Suppressor macrophage (primary cell): Measurements from ENCODE around the gene OR4C45.
"Not testable (repeated sequence)": the region's sequence is repeated elsewhere in the genome, so short reads cannot be mapped to it uniquely, and the experiment has no call there.

Experiments used
- DNase-seq, 4 experiments: peaks; one replicate each; pipeline ENCODE4 v3.0.0-alpha.2; 2020 to 2022
- total RNA-seq, 17 experiments: gene quantifications; one replicate each; lab custom pipeline; 2026; ENCODE audit warnings: mixed read lengths in 6 of 17, inconsistent platforms in 3 of 17; lab: John Stamatoyannopoulos, UW

OR4C45 gene
- 0 to 0.55 (median 0) reads per million in 17 experiments for total RNA-seq

DNA sequence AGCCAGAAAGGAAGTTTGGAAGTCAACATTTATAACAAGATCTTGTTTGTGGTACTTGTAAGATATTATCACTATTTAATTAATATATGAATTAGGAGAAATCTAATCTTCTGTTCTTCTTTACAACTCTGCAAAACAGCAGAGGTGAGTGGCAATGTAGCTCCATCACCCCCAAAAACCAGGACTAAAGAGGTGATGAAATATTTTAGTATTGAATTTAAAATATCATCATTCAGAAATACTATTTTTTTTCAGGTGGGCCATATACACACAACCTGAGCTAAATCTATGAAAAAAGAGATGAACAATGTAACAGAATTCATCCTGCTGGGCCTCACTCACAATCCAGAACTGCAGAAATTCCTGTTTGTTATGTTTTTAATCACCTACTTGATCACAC lies at the start of gene OR4C45:
OR4C45 (plus strand) TSS at position 301 of the 400 bp plus-strand sequence.
- no peak for DNase-seq

DNA sequence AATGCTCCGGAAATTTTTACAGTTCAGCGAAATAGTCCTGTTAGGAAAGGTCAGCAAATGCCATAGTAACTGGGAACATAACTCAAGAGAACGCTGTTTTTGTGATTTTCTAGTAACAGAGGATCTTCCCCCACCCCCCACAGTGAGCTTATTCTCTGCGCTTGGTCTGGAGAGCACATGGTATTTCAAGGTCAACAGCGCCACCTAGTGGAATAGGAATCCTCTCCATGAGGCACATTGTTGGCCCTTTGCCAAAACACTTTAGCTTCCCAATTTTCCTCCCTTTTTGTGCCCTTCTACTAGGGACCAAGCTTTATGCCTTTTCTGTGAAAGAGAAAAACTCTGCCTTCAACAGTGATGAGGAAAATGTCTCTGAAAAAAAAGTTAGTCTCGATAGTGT lies 37.1 kb upstream of the OR4C45 start:
- DNase-seq, result peak; percentile 58 to 69 (median 62)

DNA sequence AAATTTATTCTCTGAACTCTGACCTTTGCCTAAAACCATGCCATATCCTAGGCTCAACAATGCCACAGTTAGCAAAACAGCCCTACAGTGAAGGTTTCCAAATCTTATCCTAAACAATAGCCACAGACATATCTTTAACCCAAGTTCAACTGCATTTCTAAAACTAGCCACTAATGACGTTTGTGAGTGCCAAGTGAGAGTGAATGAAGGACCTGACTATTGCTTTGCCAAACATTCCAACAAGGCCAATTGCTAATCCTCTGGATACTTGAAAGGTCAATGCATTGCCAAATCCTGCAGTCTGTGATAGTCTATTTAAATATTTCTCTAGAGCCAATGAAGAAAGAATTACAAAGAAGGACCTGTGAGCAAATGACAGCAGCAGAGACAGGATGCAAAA lies 2.5 kb upstream of the OR4C45 start:
- DNase-seq, result no peak

DNA sequence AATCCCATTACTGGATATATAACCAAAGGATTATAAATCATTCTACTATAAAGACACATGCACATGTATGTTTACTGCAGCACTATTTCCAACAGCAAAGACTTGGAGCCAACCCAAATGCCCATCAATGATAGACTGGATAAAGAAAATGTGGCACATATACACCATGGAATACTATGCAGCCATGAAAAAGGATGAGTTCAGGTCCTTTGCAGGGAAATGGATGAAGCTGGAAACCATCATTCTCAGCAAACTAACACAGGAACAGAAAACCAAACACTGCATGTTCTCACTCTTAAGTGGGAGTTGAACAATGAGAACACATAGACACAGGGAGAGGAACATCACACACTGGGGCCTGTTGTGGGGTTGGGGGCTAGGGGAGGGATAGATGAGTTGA lies 3.6 kb downstream of the OR4C45 start:
- DNase-seq, result not testable (repeated sequence)

DNA sequence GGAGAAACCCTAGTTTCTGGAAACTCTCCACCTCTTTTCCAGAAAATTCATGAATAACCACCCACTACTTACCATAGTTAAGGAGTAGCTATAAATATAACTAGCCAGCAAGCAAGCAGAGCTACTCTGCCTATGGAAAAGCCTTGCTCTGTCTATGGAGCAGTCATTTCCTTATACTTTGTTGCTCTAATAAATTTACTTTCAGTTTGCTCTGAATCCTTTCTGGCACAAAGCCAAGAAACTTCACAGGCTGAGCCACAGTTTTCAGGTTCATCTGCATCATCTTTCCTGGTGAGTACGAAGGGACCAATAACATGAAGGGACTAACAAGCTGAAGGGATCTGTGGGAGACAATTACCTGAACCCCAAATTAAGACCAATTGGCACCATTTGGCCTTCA lies 4.6 kb downstream of the OR4C45 start:
- DNase-seq, result no peak

DNA sequence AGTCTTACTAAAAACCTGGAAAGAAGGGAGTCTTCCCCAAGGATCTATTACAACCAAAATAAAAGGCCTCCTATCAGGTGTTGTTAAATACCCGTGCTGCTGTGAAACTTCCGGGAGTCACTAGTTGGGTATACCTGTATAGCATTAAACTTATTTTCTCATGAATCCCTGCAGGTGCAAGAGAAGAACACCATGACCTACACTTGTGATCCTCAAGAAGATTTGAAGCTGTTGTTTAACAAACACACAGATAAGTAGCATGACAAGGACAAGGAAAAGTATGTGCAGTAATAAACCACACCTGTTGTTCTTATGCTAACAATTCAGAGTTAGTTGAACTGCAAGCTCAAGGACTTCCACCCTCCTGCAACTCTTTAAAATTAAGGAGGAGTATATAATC lies 12.0 kb downstream of the OR4C45 start:
- no peak for DNase-seq

DNA sequence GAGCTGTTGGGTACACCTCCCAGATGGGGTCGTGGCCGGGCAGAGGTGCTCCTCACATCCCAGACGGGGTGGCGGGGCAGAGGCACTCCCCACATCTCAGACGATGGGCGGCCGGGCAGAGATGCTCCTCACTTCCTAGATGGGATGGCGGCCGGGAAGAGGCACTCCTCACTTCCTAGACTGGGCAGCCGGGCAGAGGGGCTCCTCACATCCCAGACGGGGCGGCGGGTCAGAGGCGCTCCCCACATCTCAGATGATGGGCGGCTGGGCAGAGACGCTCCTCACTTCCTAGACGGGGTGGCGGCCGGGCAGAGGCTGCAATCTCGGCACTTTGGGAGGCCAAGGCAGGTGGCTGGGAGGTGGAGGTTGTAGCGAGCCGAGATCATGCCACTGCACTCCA lies 30.4 kb downstream of the OR4C45 start:
- DNase-seq, result not testable (repeated sequence)

DNA sequence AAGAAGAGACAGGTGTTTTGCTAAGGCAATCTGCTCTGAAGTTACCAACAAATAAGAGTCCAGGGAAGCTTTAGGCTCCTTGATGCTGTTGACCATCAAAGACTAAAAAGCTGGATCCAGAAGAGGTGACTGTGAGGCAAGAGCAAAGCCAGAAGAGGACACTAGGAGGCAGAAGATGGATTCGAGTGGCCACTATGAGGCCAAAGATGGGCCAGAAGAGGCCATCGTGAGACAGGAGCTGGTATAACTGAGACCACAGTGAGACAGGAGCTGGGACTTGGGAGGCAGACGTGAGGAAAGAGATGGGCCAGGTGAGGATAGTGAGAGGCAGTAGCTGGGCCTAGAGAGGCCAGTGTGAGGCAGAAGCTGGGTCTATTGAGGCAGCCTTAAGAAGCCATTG lies 37.7 kb downstream of the OR4C45 start:
- DNase-seq, result no peak

DNA sequence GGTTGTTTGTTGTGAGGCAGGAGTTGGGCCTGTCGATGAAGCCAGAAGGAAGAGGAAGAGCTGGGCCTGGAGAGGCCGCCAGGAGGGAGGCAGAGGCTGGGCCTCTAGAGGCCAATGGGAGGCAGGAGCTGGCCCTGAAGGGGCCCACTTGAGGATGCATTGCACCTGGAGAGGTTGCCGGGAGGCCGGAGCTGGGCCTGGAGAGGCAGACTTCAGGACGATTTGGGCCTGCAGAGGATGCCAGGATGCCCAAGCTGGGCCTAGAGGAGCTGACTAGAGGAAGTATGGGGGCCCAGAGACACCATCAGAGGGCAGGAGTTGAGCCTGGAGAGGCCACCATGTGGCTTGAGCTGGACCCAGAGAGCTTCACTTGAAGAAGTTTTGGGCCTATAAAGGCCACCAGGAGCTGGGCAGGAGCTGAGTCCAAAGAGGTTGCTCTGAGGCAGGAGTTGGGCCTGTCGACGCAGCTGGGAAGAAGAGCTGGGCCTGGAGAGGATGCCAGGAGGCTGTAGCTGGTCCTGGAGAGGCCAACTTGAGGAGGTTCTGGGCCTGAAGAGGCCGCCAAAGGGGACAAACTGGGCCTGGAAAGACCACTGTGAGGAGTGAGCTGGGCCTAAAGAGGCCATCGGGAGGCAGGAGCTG lies 39.0 kb downstream of the OR4C45 start:
- DNase-seq, result no peak

DNA sequence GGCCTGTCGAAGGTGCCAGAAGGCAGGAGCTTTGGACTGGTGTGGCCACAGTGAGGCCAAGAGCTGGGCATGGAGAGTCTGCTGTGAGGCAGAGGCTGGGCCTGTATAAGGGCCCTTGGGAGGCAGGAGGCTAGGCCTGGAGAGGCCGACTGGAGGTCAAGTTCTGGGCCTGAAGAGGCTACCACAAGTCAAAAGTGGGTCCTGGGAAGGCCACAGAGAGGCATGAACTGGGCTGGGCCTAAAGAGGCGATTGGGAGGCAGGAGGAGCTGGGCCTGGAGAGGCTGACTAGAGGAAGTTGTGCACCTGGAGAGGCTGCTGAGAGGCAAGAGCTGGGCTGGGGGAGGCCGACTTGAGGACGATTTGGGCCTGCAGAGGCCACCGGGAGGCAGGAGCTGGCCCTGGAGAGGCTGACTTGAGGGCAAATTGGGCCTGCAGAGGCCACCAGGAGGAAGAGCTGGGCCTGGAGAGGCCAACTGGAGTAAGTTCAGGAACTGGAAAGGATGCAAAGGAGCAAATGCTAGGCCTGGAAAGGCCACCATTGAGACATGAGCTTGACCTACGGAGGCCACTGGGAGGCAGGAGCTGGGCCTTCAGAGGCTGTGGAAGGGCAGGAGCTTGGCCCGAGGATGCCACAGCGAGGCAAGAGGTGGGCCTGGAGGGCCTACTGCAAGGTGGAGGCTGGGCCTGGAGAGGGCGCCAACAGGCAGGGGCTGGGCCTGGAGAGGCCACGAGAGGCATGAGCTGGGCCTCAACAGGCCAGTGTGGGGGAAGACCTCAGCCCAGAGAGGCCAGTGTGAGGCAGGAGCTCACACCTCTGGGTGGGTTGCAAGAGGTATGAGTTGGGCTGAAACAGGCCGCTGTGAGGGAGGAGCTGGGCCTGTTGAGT lies 39.8 kb downstream of the OR4C45 start:
- no peak for DNase-seq

DNA sequence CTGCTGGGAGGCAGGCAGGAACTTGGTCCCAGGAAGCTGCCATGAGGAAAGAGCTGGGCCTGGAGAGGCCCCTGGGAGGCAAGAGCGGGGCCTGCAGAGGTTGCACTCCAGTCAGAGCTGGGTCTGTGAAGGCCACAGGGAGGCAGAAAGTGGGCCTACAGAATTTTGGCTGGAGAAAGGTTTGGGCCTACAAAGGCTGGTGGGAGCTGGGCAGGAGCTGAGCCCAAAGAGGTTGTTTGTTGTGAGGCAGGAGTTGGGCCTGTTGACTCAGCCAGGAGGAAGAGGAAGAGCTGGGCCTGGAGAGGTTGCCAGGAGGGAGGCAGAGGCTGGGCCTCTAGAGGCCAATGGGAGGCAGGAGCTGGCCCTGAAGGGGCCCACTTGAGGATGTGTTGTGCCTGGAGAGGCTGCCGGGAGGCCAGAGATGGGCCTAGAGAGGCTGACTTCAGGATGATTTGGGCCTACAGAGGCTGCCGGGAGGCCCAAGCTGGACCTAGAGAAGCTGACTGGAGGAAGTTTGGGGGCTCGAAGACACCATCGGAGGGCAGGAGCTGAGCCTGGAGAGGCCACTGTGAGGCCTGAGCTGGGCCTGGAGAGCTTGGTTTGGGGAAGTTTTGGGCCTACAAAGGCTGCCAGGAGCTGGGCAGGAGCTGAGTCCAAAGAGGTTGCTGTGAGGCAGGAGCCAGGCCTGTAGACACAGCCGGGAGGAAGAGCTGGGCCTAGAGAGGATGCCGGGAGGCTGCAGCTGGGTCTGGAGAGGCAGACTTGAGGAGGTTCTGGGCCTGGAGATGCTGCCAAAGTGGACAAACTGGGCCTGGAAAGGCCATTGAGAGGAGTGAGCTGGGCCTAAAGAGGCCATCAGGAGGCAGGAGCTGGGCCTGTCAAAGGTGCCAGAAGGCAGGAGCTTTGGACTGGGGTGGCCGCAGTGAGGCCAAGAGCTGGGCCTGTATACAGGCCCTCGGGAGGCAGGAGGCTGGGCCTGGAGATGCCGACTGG lies 40.7 kb downstream of the OR4C45 start:
- no peak for DNase-seq

DNA sequence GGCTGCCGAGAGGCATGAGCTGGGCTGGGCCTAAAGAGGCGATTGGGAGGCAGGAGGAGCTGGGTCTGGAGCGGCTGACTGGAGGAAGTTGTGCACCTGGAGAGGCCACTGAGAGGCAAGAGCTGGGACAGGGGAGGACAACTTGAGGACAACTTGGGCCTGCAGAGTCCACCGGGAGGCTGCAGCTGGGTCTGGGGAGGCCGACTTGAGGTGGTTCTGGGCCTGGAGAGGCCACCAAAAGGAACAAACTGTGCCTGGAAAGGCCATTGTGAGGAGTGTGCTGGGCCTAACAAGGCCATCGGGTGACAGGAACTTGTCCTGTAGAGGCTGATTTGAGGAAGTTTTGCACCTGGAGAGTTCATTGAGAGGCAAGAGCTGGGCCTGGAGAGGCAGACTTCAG lies 41.5 kb downstream of the OR4C45 start:
- no peak for DNase-seq

DNA sequence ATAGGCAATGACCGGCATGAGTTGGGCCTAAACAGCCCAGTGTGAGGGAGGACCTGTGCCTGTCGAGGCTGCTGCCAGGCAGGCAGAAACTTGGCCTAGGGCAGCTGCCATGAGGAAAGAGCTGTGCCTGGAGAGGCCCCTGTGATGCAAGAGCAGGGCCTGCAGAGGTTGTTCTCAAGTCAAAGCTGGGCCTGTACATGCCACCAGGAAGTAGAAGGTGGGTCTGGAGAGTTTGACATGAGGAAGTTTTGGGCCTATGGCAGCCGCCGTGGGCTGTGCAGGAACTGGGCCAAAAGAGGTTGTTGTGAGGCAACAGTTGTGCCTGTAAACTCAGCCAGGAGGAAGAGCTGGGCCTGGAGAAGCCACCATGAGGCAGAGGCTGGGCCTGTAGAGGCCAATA lies 43.2 kb downstream of the OR4C45 start:
- DNase-seq, result no peak

DNA sequence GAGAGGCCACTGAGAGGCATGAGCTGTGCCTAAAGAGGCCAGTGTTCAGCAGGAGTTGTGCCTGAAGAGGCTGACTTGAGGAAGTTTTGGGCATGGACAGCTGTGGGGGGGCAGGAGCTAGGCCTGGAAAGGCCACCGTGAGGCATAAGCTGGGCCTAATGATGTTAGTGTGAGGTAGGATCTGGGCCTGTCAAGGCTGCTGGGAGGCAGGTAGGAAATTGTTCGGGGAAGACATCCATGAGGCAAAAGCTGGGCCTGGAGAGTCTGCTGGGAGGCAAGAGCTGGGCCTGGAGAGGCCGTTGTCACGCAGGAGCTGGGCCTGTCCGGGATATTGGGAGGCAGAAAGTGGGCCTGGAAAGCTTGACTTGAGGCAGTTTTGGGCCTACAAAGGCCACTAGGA lies 44.9 kb downstream of the OR4C45 start:
- DNase-seq, result no peak

DNA sequence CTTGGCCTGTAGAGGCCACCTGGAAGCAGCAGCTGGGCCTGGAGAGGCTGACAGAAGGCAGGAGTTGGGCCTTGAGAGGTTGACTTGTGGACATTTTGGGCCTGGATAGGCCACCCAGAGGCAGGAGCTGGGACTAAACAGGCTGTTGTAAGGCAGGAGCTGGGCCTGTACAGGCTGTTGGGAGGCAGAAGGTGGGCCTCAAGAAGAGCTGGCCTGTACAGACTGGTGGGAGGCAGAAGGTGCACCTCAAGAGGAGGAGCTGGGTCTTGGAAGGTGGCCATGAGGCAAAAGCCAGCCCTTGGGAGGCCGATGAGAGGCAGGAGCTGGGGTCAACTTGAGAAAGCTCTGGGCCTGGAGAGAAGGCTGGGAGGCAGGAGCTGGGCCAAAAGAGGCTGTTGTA lies 45.3 kb downstream of the OR4C45 start:
- no peak for DNase-seq

DNA sequence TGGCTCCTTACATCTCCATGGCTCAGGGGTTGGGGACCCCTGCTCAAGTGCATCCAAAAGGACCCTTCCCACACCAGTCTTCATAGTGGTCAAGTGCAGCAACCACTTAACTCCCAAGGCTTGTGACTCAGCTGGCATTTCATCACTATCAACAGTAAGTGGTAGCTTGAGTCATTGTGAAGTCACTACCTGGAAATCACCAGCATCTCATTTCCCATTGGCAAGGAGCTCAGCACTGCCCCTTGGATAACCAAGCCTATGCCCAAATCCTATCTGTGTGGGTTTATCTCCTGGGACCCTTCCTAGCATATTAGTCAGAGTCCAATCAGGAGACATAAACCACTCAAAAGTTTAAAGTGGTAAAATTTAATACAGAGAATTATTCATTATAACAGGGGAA lies 46.3 kb downstream of the OR4C45 start:
- DNase-seq, result not testable (repeated sequence)

DNA sequence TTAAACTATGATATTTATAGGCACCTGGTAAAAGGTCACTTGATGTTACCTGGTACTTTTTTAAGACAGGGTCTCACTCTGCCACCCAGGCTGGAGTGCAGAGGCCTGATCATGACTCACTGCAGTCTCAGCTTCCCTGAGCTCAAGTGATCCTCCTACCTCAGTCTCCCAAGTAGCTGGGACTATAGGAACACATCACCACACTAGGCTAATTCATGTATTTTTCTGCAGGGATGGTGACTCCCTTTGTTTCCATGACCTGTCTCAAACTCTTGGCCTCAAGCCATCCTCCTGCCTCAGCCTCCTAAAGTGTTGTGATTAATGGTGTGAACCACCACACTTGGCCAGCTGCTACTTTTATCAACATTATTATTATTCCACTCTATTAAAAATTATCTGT lies 47.6 kb downstream of the OR4C45 start:
- no peak for DNase-seq
